ENCODE data around the gene CLCNKB.
"Not testable (repeated sequence)": the region's sequence is repeated elsewhere in the genome, so short reads cannot be mapped to it uniquely, and the experiment has no call there.

The CLCNKB gene

GRCh38 chr1:16061989-16062686 lies 18.6 kb downstream of the CLCNKB start:
- DNase-seq = not testable (repeated sequence)

DNA sequence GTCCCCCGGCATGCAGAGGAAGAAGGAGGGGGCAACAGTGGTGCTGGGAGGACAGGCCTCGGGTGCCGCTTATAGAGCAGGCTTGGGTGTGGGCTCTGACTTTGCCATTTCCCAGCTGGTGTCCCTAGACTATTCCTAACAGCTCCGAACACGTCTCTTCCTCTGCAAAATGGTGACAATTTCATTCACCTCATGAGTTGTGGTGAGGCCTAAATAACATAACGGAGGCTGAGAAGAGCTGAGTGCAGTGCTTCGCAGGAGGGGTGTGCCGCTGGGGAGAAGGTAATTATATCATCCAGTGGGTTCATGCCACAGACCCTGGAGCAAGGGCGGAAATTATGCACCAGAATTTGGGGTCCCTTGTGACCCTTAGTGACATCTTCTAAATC lies 19.1 kb downstream of the CLCNKB start:
- DNase-seq = not testable (repeated sequence)

DNA sequence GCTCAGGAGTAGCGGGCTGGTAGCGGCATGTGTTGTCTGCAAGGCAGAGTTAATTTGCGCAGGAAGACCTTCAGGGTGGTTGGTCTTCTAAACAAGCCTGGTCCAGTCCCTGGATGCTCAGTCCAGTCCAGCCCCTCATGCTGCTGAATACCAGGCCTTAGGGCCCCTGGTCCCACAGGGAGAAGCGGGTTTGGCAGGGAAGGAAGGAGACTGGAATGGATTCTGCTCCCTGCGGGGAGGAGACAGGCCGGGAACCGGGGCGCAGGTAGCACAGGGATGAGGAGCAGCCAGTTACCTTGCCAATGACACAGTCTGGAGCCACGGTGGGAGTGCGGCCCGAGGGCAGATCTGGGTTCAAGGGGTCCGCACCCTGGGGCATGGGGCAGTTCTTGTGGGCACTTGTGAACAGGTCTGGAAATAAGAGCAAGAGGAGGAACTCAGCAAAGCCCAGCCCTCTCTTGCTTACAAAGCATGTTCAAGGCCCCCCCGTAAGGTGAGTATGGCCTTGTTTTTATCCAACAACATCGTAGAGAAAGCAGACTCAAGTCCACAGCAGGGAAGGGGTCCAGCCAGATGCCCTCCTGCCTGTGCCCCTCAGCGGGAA lies 19.7 kb downstream of the CLCNKB start:
- DNase-seq = no peak

DNA sequence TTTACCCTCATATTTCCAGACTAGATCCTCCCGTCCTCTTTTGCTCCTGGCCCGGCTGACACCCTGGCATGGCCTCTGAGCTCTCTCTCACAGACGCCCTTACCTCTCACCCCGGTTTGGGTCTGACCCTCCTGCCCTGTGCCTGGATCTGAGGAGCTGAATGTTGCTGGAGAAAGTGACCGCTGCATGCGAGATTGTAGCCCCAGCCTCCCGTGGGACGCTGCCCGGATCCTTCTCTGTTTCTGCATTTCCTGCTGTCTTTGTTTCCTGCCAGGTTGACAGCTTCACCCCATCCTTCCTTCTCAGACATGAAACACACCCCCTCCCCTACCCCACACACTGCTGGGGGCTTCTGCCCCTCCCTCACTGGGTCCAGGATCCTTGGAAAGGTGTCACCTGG lies 20.3 kb downstream of the CLCNKB start:
- no peak for DNase-seq

- DNase-seq = no peak
Observed at GRCh38 chr1:16064536-16065268, 21.1 kb downstream of the CLCNKB start.

DNA sequence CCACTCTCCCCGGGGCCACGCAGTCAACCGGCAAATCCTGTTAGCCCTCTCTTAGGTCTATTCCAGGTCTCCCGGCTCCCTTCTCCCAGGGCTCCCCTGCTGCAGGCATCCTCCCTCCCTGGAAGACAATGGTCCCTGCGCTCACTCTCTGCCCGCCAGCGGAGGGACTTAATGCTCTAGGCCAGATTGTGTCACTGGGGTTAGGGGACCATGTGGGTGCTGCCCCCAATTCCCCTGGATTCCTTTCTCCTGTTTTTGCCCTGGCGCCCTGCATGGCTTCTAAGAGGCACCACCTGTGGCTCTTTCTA lies 21.6 kb downstream of the CLCNKB start:
- DNase-seq = no peak

GRCh38 chr1:16066245-16066644 lies 22.7 kb downstream of the CLCNKB start:
- no peak for DNase-seq

DNA sequence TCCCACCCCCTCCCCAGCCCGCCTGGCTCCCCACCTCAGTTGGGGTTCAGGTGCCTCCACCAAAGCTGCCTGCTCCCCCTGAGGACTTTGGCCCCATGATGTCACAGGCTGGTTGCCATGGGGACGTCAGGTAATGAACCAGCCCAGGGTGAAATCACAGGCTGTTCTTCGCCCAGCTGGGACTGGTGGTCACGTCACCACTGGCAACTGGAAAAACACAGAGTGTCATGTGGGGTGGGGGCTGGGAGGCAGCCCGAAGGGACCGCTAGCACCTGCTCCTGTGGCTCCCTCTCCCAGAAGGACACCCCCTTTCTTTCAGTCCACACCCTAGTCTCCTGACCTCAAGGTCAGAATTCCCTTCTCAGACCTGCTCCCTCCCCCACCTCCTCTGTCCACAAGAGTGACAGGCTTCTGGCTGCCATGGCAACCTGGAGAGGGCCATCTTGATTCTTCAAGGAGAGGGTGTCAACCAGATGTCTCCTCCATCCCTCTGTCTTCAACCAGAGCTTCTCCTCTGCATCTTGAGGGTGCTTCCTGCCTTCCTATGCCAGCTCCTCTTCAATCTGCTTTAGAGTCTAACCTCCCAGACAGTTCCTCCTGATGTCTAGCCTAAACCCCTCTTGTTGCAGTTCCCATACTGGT lies 23.7 kb downstream of the CLCNKB start:
- DNase-seq = no peak

DNA sequence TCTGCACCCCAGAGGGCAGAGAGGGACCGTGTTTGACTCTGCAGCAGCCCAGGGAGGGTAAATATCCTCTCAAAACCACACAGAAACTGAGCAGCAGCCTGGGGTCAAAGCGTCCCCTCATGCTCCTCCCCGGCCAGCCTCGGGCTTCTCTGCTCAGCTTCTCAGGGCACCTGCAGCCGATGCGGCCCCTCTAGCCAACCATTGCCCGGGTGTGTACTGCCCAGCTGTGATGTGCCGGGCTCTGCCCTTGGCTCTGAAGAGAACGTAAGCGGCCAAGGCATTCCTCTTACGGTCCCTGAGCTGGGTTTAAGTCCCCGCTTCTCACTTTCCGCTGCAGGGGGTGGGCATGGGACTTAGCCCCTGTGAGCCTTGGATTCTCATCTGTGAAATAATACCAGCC lies 24.4 kb downstream of the CLCNKB start:
- DNase-seq = no peak

DNA sequence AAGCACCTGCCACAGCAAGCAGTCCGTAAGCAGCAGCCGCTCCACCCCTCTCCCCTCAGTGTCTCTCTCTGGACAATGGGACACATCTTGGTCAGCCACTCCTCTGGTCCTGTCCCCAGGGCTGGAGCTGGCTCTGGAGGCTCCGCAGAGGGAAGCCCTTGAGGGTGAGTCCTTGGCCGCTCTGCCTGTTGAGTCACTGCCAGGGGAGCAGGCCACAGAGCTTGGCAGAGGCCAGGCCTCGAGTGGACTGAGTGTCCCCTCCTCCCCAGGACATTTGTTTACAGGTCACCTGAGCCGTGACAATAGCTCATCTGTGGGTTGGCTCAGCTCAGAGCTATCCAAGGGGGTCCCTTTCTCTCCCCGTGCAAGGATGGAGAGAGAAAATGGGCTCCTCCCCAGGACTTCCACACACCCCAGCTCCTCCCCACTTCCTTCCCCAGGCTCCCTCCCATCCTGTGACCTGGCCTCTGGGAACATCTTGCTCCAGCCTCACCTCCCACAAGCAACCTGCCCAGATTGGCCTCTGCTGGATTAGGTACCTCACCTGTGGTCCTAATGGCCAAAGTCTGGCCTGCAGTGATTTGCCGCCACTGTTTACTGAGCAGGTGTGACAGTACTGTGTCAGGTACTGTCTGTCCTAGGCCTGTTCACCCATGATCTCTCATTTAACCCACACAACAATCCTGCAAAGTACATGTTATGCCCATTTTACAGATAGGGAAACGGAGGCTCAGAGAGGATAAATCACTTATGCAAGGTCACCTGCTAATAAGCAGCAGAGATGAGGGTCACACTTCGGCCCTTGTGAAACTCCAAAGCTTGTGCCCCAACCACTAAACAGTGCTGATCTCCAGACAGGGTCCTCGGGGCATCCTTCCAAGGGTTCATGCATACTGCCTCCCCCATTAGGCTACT lies 25.0 kb downstream of the CLCNKB start:
- no peak for DNase-seq

GRCh38 chr1:16070640-16071355 lies 27.2 kb downstream of the CLCNKB start:
- no peak for DNase-seq

DNA sequence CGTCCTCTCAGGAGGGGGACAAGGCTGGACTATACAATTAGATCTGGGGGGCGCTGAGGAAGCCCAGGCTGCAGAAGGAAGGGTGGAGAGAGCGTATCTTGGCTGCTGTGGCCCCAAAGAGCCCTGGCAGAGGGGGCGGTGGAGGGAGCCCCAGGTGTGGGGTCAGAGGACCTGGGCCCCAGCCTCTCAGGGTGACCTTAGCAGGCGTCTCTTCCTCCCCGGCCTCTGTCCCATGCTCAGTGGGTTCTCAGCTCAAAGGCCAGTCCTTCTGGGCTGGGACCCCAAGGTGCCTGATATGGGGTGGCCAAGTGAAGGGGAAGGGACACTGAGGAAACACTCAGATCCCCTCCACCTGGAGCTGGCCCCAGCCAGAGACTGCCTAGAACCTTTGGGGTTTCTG lies 28.0 kb downstream of the CLCNKB start:
- no peak for DNase-seq

- no peak for DNase-seq
Observed at GRCh38 chr1:16072095-16072494, 28.5 kb downstream of the CLCNKB start.

DNA sequence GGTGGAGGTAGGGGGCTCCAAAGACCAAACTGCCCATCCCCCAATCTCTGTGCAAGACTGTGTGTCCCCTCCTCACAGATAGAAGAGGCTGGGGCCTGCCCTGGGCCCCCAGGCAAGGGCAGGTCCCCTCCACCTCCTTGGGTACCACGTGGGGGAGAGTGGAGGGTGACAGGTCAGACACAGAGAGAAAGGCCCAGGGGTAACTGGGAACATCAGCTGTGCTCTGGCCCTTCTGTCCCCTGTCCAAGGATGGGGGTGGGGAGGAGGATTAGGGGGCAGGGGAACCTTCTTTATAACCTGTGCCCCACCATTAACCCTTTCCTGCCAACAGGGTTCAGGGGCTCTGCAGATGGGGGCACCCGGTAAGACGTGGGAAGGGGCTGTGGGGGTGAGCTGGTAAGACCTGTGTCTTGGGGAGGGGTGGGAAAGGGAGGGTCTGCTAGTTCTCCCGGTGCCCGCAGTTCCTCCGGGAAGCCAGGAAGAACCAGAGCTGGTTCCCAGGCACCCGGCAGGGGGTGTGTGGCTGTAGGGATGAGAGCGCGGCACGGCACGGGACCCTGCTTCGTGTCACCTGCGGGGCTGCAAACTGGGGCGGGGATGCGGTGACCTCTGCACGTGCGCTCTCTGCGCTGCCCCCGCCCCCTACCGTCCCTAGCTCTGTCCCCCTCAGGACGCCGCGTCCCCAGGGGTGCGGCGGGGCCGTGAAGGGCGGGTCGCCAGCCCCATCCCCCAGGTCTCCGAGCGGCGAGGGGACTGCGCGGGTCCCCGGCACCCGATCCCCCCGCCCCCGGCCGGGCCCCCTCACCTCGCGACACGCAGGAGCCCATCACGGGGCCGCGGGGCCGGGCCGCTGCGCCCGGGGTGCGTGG lies 29.3 kb downstream of the CLCNKB start:
- no peak for DNase-seq

DNA sequence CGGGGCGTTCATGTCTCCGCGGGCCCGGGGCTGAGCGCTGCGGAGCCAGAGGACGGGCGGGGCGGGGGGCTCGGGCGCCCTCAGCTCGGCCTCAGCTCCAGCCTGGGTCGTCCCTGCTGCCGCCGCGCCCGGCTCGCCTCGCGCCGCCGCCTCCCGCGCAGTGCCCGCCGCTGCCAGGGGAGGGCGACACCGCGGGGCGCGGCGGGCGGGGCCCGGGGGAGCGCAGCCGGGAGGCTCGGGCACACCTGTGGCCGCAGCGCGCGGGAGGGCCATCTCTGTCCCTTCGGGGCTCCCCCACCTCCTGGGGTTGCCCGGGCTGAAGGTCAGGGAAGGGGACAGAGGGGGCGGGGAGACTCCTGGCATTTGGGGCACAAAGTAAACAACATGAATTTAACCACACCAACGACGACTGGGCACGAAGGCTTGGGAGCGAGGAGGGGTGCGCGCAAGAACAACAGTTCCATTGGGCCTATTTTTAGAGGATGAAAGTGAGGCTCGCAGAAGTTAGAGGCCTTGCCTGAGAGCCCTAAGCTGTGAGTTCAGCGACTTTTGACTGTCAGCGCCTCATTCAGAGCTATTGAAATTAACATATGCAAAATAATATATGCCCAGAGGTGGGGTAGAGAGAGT lies 30.0 kb downstream of the CLCNKB start, which contains the start of gene FAM131C:
Gene FAM131C, minus strand, starts transcription at position 162 of the 630 bp plus-strand sequence. CDS start 209 bp downstream, outside the sequence.
- DNase-seq = no peak

DNA sequence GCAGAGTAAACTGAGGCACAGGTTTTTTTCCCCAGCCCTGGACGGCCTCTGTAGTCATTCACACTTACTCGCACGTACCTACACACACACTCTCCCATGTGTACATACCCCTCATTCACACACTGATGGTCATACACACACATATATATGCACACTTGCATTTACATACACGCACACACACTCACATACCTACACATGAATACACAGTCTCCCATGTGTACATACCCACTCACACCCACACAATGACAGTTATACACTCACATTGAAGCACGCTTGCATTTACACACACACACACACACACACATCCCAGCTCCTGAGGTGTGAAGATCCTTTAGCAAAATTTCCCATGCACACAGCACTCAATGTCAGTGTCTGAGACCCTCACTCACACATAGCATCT lies 30.6 kb downstream of the CLCNKB start:
- DNase-seq = no peak

GRCh38 chr1:16075337-16076030 lies 31.9 kb downstream of the CLCNKB start:
- DNase-seq = no peak

DNA sequence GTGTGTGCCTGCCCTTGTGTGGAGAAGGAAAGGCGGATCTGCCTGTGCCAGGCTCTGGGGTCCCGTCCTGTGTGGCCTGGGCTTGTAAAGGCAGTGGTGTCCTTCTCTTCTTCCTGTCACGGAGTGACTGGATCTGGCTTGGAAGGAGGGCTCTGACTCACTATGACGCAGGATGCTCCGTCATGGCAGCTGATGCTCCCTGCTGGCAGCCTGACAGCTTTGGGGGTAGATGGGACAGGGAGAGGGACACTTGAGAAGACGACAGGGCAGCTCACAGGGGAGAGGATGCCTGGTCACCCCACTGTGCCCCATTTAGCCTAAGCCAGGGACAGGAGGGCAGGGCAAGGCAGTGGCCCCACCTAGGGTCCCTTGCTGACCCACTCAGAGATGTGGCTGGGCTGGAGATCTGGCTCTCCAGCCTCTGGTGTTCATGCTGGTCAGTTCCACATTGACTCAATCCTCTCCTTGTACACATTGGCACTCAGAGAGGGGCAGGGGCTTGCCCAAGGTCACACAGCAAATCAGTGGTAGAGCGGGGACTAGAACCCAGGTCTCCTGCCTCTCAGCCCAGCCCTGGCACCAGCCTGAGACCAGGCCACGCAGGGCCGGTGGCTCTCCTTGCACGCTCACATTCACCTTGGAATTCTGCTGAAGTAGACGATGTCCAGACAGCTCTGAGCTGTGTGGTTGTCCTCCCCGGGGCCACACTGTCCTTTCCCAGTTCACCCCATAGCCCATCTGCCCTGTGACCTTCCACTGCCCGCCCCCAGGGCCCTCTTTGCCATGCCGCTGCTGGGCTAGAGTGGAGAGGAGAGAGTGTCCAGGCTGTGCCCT lies 32.7 kb downstream of the CLCNKB start:
- DNase-seq = no peak

- DNase-seq = no peak
Observed at GRCh38 chr1:16076865-16077238, 33.3 kb downstream of the CLCNKB start.
